Activated T-cell treated with anti-CD3 and anti-CD28 coated beads for 4 hours (primary cell): ENCODE measurements around the gene HSPA9.
"Not testable (repeated sequence)": the region's sequence is repeated elsewhere in the genome, so short reads cannot be mapped to it uniquely, and the experiment has no call there.

Experiments
- DNase-seq: peaks from one replicate; pipeline ENCODE4 v3.0.0-alpha.2; 2020

The HSPA9 gene

DNA sequence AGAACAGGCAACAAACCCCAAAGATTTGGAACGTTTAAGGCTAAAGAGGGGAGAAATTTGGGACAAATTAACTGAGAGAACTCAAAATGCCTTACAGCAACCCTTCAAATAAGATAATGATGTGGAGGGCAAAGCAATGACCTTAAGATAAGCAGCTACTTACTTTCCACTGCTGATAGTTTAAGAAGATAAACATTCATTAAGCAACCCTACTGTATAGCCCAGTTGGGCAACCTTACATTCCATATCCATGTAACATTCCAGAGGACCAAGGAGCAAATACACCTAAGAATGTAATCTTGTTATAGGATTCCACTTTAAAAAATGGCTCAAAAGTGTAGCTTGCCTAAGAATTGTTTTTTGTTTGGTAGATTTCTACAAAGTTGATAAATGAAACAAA, 47.0 kb downstream of the HSPA9 start:
- DNase-seq: no peak

DNA sequence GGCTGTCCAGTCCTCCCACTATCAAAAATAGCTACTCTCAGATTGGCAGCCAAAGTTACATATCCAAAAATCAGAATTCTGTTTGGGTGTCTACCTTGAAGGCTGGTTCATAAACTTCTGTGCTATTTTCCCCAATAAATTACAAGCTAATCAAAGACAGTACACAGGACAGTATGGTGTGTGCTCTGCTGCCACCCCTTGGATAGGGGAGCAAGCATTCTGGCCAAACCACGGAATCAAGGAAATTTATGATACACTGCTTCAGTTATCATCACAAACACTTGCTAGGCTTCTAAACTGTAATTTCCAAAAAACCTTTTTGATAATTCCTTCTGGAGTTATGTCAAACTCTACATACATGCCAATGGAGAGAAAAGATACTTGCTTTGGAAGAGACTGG, 48.0 kb downstream of the HSPA9 start:
- DNase-seq: no peak

DNA sequence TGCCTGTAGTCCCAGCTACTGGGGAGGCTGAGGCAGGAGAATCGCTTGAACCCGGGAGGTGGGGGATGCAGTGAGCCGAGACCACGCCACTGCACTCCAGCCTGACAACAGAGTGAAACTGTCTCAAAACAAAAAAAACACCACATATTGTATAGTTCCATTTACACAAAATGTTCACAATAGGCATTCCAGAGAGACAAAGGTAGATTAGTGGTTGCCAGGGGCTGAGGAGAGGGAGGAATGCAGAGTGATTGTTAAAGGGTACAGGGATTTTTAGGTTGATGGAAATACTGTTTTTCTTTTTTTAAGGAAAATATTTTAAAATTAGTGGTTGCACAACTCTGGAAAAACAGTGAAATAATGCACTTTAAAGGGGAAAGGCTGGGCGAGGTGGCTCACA, 51.8 kb downstream of the HSPA9 start:
- no peak for DNase-seq

DNA sequence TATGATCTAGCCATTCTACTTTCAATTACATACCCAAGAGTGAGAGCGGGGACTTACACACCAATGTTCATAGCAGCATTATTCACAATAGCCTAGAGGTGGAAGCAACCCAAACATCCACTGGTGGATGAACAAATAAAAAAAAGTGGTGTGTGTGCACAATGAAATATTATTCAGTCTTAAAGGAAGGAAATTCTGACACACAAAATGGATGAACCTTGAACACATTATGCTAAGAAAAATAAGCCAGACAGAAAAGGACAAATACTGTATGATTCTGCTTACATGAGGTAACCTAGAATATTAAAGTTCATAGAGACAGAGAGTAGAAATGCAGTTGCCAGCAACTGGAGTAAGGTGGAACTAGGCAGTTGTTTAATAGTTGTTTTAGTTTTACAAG, 54.2 kb downstream of the HSPA9 start:
- no peak for DNase-seq

DNA sequence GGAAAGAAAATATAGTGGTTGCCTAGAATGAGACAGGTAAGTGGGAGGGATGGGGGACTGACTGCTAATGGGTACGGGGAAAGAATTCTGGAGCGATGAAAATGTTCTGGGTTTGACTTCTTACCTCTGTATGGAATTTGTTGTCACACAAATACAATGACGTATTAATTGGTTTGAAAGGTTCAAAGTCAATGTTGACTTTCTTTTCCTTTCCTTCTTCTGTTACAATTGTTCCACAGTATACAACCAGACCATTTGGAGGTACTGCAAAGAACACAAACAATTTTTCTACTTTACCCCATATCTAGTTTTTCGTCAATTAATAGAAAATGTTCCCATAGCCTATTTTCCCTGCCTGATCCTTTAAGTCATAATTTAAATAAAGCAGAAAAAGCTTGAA, 57.8 kb downstream of the HSPA9 start:
- no peak for DNase-seq

DNA sequence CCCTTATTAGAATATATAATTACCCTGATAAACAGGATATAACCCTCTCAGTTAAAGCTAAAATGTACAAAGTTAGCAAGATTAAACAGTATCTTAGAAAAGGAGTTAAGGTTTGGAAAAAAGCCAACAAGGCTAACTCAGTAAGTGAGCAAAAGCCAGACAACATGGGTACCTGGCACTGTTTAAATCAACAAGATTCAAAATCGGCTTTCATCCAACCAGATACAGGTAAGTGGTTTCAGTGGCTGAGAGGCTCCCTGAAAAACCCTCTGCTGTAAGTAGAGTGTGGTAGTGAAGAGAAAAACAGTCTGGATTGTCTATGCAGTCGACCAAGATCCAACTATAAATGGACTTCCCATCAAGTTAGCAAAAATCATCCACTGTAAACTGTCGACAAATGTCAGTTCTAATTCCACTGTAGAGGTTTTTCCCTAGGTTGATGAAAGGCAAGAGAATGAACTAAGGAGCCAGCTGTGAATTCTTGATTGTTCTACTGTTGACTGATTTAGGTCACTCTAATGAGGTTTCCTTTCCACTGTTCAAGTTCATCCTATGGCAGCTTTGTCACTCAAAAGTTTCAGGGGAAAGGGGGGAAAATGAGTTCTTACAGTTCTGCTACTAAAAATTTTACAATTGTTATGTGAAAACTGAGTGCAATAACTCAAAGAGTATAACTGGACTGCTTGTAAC, 59.5 kb downstream of the HSPA9 start:
- DNase-seq: no peak

DNA sequence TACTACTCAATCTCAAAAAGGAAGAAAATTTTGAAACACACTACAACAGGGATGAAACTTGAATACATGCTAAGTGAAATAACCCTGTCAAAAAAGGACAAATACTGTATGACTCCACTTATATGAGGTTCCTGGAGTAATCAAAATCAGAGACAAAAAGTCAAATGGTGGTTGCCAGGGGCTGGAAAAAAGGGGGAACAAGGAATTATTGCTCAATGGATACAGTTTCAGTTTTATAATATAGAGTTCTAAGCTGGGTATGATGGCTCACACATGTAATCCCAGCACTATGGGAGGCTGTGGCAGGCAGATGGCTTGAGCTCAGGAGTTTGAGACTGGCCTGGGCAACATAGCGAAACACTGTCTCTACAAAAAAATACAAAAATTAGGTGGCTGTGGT, 61.2 kb downstream of the HSPA9 start:
- no peak for DNase-seq

DNA sequence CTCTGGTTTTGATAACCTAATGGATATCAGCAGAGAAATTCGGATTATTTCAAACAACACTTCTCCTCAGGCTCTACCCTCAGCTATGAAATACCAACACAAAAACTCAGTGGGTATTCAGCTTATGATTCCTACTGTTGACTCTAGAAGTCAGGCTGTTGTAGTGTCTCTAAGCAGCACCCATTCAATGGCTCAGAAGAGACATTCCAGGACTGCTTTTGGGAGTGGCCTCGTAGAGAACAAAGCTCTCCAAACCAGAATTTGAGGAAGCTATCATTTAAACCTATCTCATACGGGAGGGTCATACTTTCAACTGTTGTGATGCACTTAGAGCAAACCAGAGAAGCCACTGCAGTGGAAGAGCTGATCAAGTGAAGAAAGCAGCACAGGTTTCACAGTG, 66.2 kb downstream of the HSPA9 start:
- no peak for DNase-seq

DNA sequence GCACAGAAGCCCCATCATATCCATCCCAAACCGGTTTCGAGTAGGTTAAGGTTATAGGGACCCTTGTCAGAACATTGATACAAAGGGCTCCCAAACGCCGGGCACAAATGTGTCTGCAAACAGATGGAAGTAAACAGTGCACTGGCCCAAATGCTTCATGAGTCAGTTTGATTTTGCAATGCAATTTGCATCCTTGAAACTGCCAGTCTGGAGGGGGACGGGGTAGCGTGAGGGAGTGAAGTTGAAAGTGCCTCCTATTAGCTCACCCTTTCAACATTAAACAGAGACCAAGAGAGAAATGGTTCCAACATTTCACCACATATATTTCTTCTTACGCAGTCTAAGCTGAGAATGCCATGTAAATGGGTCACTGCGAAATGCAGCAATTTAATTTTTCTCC, 67.7 kb downstream of the HSPA9 start:
- not testable (repeated sequence) for DNase-seq

DNA sequence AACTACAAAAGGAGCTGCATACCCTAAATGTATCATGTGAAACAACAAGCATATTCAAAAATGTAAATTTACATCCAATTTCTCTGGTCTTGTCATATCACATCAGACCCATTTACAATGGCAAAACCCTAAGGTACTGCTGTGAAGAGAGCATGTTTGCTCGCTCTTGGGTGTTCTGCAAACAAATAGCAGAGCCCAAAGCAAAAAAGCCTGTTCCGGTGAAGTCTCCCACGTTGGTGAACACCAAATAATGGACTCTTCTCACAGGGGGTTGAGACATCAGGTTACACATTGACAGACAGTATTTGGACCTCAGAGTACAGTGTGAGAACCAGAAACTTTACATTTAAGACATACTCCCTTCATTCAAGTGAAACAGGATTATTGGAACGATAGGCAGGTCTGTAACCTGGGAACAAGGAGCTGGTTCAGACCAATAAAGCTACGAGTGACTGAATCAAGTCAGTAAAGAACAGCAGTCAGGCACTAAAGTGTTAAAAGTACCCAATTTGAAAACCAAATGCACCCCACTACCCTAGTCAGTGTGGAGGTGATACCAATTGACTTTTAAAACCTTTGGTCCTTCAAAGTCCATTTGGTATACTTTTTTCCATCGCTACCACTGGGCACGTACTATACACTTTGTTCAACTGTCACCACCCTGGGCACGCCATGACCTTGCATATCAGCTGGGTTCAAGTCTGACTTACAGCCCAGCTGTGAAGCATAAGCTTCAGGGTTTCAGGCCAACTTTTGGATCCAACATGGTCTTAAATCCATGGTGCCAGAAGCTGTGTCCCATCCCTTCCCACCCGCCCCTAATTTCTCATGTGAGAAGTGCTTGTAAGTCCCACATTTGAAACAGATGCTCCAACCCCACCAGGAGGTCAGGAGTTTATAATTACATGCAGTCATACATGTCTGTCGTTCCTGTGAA, 68.6 kb downstream of the HSPA9 start:
- no peak for DNase-seq

DNA sequence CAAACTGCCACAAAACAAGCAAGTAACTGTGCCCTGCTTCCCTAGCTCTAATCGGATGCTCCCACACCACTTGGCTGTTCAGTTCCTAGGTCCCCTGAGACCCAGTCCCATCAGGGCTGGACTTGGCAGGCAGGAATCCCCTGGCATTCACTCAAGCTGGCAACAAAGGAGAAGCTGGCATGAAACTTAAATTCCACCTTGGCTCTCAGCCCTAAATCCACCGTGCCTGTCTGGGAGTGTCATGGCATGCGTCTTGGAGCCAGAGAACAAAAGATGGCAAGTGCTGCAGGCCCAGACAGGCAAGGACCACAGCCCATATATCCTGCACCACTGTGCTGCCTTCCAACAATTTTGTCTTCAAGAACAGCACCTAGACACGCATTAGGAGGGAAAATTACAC, 70.4 kb downstream of the HSPA9 start:
- no peak for DNase-seq
